Measurements from ENCODE around the gene NOL7.

- TF ChIP-seq CTCF (IDR thresholded peaks at IDR 0.05) (no peak), EZH2 (IDR thresholded peaks at IDR 0.05) (no peak), EZH2phosphoT487 (IDR thresholded peaks at IDR 0.05) (no peak)
Observed at GRCh38 chr6:13572951-13573654, 42.0 kb upstream of the NOL7 start.

All from neural progenitor cell (in vitro differentiated cells).